HG02763 (cell line): ENCODE measurements around the gene BAIAP2.
"Not testable (repeated sequence)": the region's sequence is repeated elsewhere in the genome, so short reads cannot be mapped to it uniquely, and the experiment has no call there.

Experiments used
- ATAC-seq: cut with Tn5 transposase; IDR thresholded peaks from one replicate; pipeline ENCODE4 v1.9.1; 2021; ENCODE audit warnings: mild to moderate bottlenecking, moderate library complexity; ENCODE audit not compliant: unreplicated experiment

BAIAP2 gene

GRCh38 chr17:81135505-81136278 is 100.7 kb downstream of the BAIAP2 start:
- ATAC-seq, result no peak

GRCh38 chr17:81136366-81136765 is 101.4 kb downstream of the BAIAP2 start:
- ATAC-seq, result no peak

- no peak for ATAC-seq
Observed at GRCh38 chr17:81137248-81137647, 102.3 kb downstream of the BAIAP2 start.

- no peak for ATAC-seq
Observed at GRCh38 chr17:81138083-81138482, 103.1 kb downstream of the BAIAP2 start.

GRCh38 chr17:81138500-81138899 is 103.5 kb downstream of the BAIAP2 start:
- no peak for ATAC-seq

- no peak for ATAC-seq
Observed at GRCh38 chr17:81139428-81139827, 104.5 kb downstream of the BAIAP2 start.

GRCh38 chr17:81140018-81140417 is 105.1 kb downstream of the BAIAP2 start:
- no peak for ATAC-seq

GRCh38 chr17:81140695-81141094 is 105.7 kb downstream of the BAIAP2 start:
- ATAC-seq, result no peak

- no peak for ATAC-seq
Observed at GRCh38 chr17:81142301-81143199, 107.6 kb downstream of the BAIAP2 start.

GRCh38 chr17:81143200-81143527 is 108.2 kb downstream of the BAIAP2 start:
- ATAC-seq, result no peak

GRCh38 chr17:81143717-81144422 is 108.9 kb downstream of the BAIAP2 start:
- ATAC-seq, result no peak

GRCh38 chr17:81144423-81144781 is 109.5 kb downstream of the BAIAP2 start:
- ATAC-seq, result no peak

GRCh38 chr17:81146208-81146607 is 111.3 kb downstream of the BAIAP2 start:
- not testable (repeated sequence) for ATAC-seq

GRCh38 chr17:81147701-81148100 is 112.8 kb downstream of the BAIAP2 start:
- no peak for ATAC-seq

- ATAC-seq, result no peak
Observed at GRCh38 chr17:81148571-81148970, 113.6 kb downstream of the BAIAP2 start.

- no peak for ATAC-seq
Observed at GRCh38 chr17:81148986-81149533, 114.1 kb downstream of the BAIAP2 start.

- no peak for ATAC-seq
Observed at GRCh38 chr17:81150377-81151077, 115.6 kb downstream of the BAIAP2 start.

- ATAC-seq, result no peak
Observed at GRCh38 chr17:81151278-81151677, 116.3 kb downstream of the BAIAP2 start.

GRCh38 chr17:81152288-81152828 is 117.4 kb downstream of the BAIAP2 start:
- no peak for ATAC-seq

- no peak for ATAC-seq
Observed at GRCh38 chr17:81153340-81153803, 118.4 kb downstream of the BAIAP2 start.
